Measurements from ENCODE around the gene TSHZ3.

GRCh38 chr19:31254180-31254551, 95.1 kb downstream of the TSHZ3 start:
- no peak for TF ChIP-seq CTCF (IDR thresholded peaks at IDR 0.05)
- no peak for TF ChIP-seq POLR2A (IDR thresholded peaks at IDR 0.05)

All from lower leg skin (tissue), 3 donors.